CD14-positive monocyte (primary cell): ENCODE results near the gene ZNF668. TPM values are rescaled to one million over a fixed set of nuclear protein-coding genes. Genes with fewer than 3 reads are reported as not detected.
"Not testable (repeated sequence)": the region's sequence is repeated elsewhere in the genome, so short reads cannot be mapped to it uniquely, and the experiment has no call there.

Experiments
- DNase-seq, 3 donors: peaks; one replicate each; pipeline ENCODE4 v3.0.0-alpha.2; 2011 to 2022
- H2AFZ ChIP-seq: 2 replicates; pipeline ENCODE4 v1.6.0; 2012; ENCODE audit warnings: mild to moderate bottlenecking, low read depth, low read length, inconsistent platforms; ENCODE audit not compliant: insufficient read depth, poor library complexity, severe bottlenecking
- H3K27ac ChIP-seq, 2 donors: 1 replicate in 1 of 2; 2 replicates in 1 of 2; pipeline ENCODE4 v1.5.1; 2012 to 2013; ENCODE audit warnings: low read length in 2 of 2, control low read depth in 1 of 2, inconsistent platforms in 1 of 2, low read depth in 1 of 2, mild to moderate bottlenecking in 1 of 2
- H3K27me3 ChIP-seq, 2 donors: one replicate each; pipeline versions ENCODE4 v1.6.0 to v1.6.1; 2011 to 2013; ENCODE audit warnings: low read length in 2 of 2; ENCODE audit not compliant: control insufficient read depth in 2 of 2, insufficient read depth in 2 of 2
- H3K36me3 ChIP-seq, 2 donors: replicated peaks in 1 of 2; 1 replicate in 1 of 2; 2 replicates in 1 of 2; pipeline versions ENCODE4 v1.5.1 to v1.6.1; 2012 to 2013; ENCODE audit warnings: low read length in 2 of 2, control low read depth in 1 of 2, inconsistent platforms in 1 of 2, mild to moderate bottlenecking in 1 of 2; ENCODE audit not compliant: insufficient read depth in 2 of 2, control insufficient read depth in 1 of 2
- H3K4me1 ChIP-seq, 2 donors: 1 replicate in 1 of 2; 2 replicates in 1 of 2; pipeline versions ENCODE4 v1.5.1 to v1.6.1; 2012 to 2013; ENCODE audit warnings: low read length in 2 of 2, control low read depth in 1 of 2, inconsistent platforms in 1 of 2, mild to moderate bottlenecking in 1 of 2, moderate library complexity in 1 of 2; ENCODE audit not compliant: insufficient read depth in 2 of 2, control insufficient read depth in 1 of 2
- H3K4me2 ChIP-seq: replicated peaks from 2 replicates; pipeline ENCODE3; 2012; ENCODE audit warnings: low read length, moderate library complexity, mild to moderate bottlenecking; ENCODE audit not compliant: poor library complexity, severe bottlenecking; ENCODE audit errors: extremely low read depth
- H3K4me3 ChIP-seq, 3 experiments: fragments of 200-600 bp in 1 of 3; sonication (generic) in 1 of 3; replicated peaks in 1 of 3; 1 replicate in 2 of 3; 2 replicates in 1 of 3; pipeline ENCODE4 v1.5.1; 2011 to 2013; ENCODE audit warnings: low read length in 3 of 3, mild to moderate bottlenecking in 3 of 3, control low read depth in 2 of 3, low read depth in 2 of 3, inconsistent platforms in 1 of 3, moderate library complexity in 1 of 3
- H3K79me2 ChIP-seq: 2 replicates; pipeline ENCODE4 v1.6.0; 2012; ENCODE audit warnings: mild to moderate bottlenecking, control low read depth, inconsistent platforms, low read length, moderate library complexity; ENCODE audit not compliant: insufficient read depth
- H3K9ac ChIP-seq: 2 replicates; pipeline ENCODE4 v1.6.0; 2017; ENCODE audit warnings: low read length, mild to moderate bottlenecking; ENCODE audit not compliant: insufficient read depth, poor library complexity, severe bottlenecking
- H3K9me3 ChIP-seq, 2 donors: replicated peaks in 1 of 2; 1 replicate in 1 of 2; 2 replicates in 1 of 2; pipeline versions ENCODE4 v1.5.1 to v1.6.1; 2012 to 2013; ENCODE audit warnings: low read length in 2 of 2, control low read depth in 1 of 2; ENCODE audit not compliant: control insufficient read depth in 1 of 2, insufficient read depth in 1 of 2
- H4K20me1 ChIP-seq: 2 replicates; pipeline ENCODE4 v1.6.0; 2012; ENCODE audit warnings: mild to moderate bottlenecking, low read length, control low read depth, moderate library complexity; ENCODE audit not compliant: insufficient read depth
- H3K27ac Mint-ChIP-seq, 7 donors: one replicate each; pipeline ENCODE4 v1.8.0; 2020; ENCODE audit warnings: mild to moderate bottlenecking in 7 of 7, mixed read lengths in 7 of 7, moderate library complexity in 6 of 7, inconsistent platforms in 2 of 7
- H3K27me3 Mint-ChIP-seq, 3 donors: one replicate each; pipeline ENCODE4 v1.8.0; 2021 to 2022; ENCODE audit warnings: low read depth in 3 of 3, mild to moderate bottlenecking in 3 of 3, mixed read lengths in 3 of 3, moderate library complexity in 3 of 3, inconsistent platforms in 1 of 3
- H3K36me3 Mint-ChIP-seq, 2 donors: one replicate each; pipeline ENCODE4 v1.8.0; 2020; ENCODE audit warnings: mixed read lengths in 2 of 2, inconsistent platforms in 1 of 2, mild to moderate bottlenecking in 1 of 2
- H3K4me1 Mint-ChIP-seq: one replicate; pipeline ENCODE4 v1.8.0; 2020; ENCODE audit warnings: mild to moderate bottlenecking, mixed read lengths
- H3K4me3 Mint-ChIP-seq, 2 donors: one replicate each; pipeline ENCODE4 v1.8.0; 2020; ENCODE audit warnings: mild to moderate bottlenecking in 2 of 2, mixed read lengths in 2 of 2, moderate library complexity in 1 of 2
- H3K9me3 Mint-ChIP-seq, 7 donors: one replicate each; pipeline ENCODE4 v1.8.0; 2020 to 2022; ENCODE audit warnings: mixed read lengths in 7 of 7, mild to moderate bottlenecking in 6 of 7, moderate library complexity in 6 of 7, inconsistent platforms in 2 of 7
- WGBS: methylation state at CpG from one replicate; pipeline ENCODE4 v1.1.5; 2013; ENCODE audit warnings: missing lambda C conversion rate; ENCODE audit not compliant: insufficient coverage; 5-methylcytosine and 5-hydroxymethylcytosine counted together
- intact Hi-C, 2 donors: fragments of 100-400 bp; cut with micrococcal nuclease; formaldehyde crosslinking; loops; one replicate each; pipeline versions ENCODE4 v1.15.0 to v1.15.1; 2023
- polyA plus RNA-seq, 3 donors: library from polyadenylated mRNA; depleted of rRNA in 1 of 3; unstranded in 2 of 3; stranded (reverse) in 1 of 3; fragments of 300-500 nt in 2 of 3; fragments of >200 nt in 1 of 3; fragmentation: Illumina TruSeq in 2 of 3; gene quantifications; 1 replicate in 2 of 3; 2 replicates in 1 of 3; pipeline ENCODE4 v1.2.3, GENCODE V29; 2012 to 2021
- TF ChIP-seq, protein P1 (sequence below): fragments of 200-600 bp; IDR thresholded peaks from one replicate; pipeline ENCODE4 v1.8.0; 2022; ENCODE audit warnings: antibody characterized with exemption, mild to moderate bottlenecking

Gene ZNF668
- polyA plus RNA-seq, 3 donors, result 3.8 to 4.8 (median 4.5) TPM

DNA sequence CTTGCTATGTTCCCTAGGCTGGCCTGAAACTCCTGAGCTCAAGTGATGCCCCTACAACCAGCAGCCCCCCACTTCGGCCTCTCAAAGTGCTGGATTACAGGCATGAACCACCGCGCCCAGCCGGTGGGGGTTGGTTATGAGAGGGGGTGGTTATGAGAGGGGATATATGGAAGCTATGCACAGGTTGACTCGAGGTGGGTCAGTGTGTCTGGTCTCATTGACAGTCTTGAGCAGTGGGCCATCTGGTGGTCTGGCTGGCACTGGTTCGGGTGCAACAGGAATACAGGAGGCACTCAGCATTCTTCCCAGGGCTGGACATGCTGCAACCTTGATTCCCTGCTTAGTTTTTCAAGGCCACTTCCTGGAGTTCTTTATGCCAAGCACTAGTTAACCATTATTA, 58.0 kb downstream of the ZNF668 start:
- intact Hi-C loops, result no loop called here
- Histone ChIP-seq H3K9ac (no peak overlapping the region), H2AFZ (no peak overlapping the region), H3K79me2 (no peaks in the 10 kb centered on the region), H3K36me3 (no peaks in the 10 kb centered on the region), H3K4me1 (no peaks in the 10 kb centered on the region), H3K9me3 (peaks cover 0 to 8% of the 10 kb centered on the region in 2 donors), H3K4me3 (no peak overlapping the region), H3K27me3 (peaks cover 7 to 13% of the 10 kb centered on the region in 2 donors), H4K20me1 (no peaks in the 10 kb centered on the region), H3K4me2 (no peak overlapping the region), H3K27ac (no peak overlapping the region)
- peaks cover 0 to 5% of the 10 kb centered on the region in 2 donors for H3K36me3 Mint-ChIP-seq
- H3K4me1 Mint-ChIP-seq, result peaks cover 3% of the 10 kb centered on the region
- peaks cover 10 to 18% (median 15%) of the 10 kb centered on the region in 7 donors for H3K9me3 Mint-ChIP-seq
- no peak overlapping the region for H3K4me3 Mint-ChIP-seq
- no peak for DNase-seq
- H3K27ac Mint-ChIP-seq, result peak overlapping the region in 2 of 7 donors; percentile 3 to 46
- WGBS, result 67% methylated on average over 5 of the region's 6 CpGs
- H3K27me3 Mint-ChIP-seq, result peaks cover 18 to 29% (median 22%) of the 10 kb centered on the region in 3 donors
- TF ChIP-seq, protein P1, sequence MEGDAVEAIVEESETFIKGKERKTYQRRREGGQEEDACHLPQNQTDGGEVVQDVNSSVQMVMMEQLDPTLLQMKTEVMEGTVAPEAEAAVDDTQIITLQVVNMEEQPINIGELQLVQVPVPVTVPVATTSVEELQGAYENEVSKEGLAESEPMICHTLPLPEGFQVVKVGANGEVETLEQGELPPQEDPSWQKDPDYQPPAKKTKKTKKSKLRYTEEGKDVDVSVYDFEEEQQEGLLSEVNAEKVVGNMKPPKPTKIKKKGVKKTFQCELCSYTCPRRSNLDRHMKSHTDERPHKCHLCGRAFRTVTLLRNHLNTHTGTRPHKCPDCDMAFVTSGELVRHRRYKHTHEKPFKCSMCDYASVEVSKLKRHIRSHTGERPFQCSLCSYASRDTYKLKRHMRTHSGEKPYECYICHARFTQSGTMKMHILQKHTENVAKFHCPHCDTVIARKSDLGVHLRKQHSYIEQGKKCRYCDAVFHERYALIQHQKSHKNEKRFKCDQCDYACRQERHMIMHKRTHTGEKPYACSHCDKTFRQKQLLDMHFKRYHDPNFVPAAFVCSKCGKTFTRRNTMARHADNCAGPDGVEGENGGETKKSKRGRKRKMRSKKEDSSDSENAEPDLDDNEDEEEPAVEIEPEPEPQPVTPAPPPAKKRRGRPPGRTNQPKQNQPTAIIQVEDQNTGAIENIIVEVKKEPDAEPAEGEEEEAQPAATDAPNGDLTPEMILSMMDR, result no peak

- Mint-ChIP-seq H3K9me3 (peaks cover 10 to 23% (median 17%) of the 10 kb centered on the region in 7 donors), H3K36me3 (peaks cover 0 to 10% of the 10 kb centered on the region in 2 donors), H3K4me3 (peak overlapping the region in 1 of 2 donors; percentile 11), H3K27me3 (peaks cover 41 to 53% (median 43%) of the 10 kb centered on the region in 3 donors), H3K27ac (peak overlapping the region in 4 of 7 donors; percentile 1 to 91 (median 62))
- H3K9me3 ChIP-seq, H3K36me3 ChIP-seq, H3K4me1 Mint-ChIP-seq, DNase-seq, H3K4me3 ChIP-seq, H3K79me2 ChIP-seq, H3K4me2 ChIP-seq, H4K20me1 ChIP-seq, H2AFZ ChIP-seq, intact Hi-C loops, H3K9ac ChIP-seq, H3K4me1 ChIP-seq: not testable (repeated sequence)
- peak overlapping the region in 1 of 2 donors; percentile 41 for H3K27ac ChIP-seq
- H3K27me3 ChIP-seq, result peaks cover 10 to 32% of the 10 kb centered on the region in 2 donors
These were observed 60.7 kb downstream of the ZNF668 start for GRCh38 chr16:31013292-31013691.

DNA sequence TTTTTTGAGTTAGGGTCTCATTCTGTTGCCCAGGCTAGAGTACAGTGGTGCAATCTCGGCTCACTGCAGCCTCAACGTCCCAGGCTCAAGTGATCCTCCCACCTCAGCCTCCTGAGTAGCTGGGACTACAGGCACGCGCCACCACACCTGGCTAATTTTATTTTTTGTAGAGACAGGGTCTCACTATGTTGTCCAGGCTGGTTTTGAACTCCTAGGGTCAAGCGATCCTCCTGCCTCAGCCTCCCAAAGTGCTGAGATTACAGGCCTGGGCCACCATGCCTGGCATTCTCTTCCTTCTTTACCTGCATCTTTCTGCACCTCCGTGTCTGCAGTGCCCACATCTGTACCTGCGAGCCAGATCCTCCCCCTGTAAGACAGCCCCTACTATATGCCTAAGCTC, 62.2 kb downstream of the ZNF668 start:
- H2AFZ ChIP-seq, H3K4me2 ChIP-seq, H3K4me1 Mint-ChIP-seq, DNase-seq, H3K9ac ChIP-seq, H3K9me3 ChIP-seq, intact Hi-C loops, H3K4me3 ChIP-seq, H3K36me3 ChIP-seq, H3K4me1 ChIP-seq, H3K27ac ChIP-seq, H3K79me2 ChIP-seq, H4K20me1 ChIP-seq: not testable (repeated sequence)
- peaks cover 0 to 10% of the 10 kb centered on the region in 2 donors for H3K36me3 Mint-ChIP-seq
- H3K9me3 Mint-ChIP-seq, result peaks cover 10 to 23% (median 17%) of the 10 kb centered on the region in 7 donors
- peak overlapping the region in 1 of 2 donors; percentile 88 for H3K4me3 Mint-ChIP-seq
- peaks cover 10 to 35% of the 10 kb centered on the region in 2 donors for H3K27me3 ChIP-seq
- peak overlapping the region in 1 of 7 donors; percentile 28 for H3K27ac Mint-ChIP-seq
- H3K27me3 Mint-ChIP-seq, result peaks cover 42 to 60% (median 56%) of the 10 kb centered on the region in 3 donors
- WGBS, result 100% methylated on average over 2 of the region's 7 CpGs
